Endometrium (tissue), 2 donors: ENCODE measurements around the gene TNFRSF21.
"Not testable (repeated sequence)": the region's sequence is repeated elsewhere in the genome, so short reads cannot be mapped to it uniquely, and the experiment has no call there.

Source experiments
- FAIRE-seq: peaks from 2 replicates; lab custom pipeline; 2012; peaks lifted over from hg19 to GRCh38; lab: Jason Lieb, UNC
- donor health status: control.
- donor health status: control.

Gene TNFRSF21

GRCh38 chr6:47309291-47310130 is at the start of gene TNFRSF21:
Gene TNFRSF21, minus strand, starts transcription at chr6:47309905. Its CDS starts 394 bp downstream, at chr6:47309511.
- FAIRE-seq, result peak; percentile 92

GRCh38 chr6:47358440-47359225 is 48.9 kb upstream of the TNFRSF21 start:
- FAIRE-seq, result no peak

GRCh38 chr6:47357827-47358226 is 48.1 kb upstream of the TNFRSF21 start:
- no peak for FAIRE-seq

GRCh38 chr6:47355496-47355895 is 45.8 kb upstream of the TNFRSF21 start:
- no peak for FAIRE-seq

- FAIRE-seq, result no peak
Measured at GRCh38 chr6:47353871-47354270, 44.2 kb upstream of the TNFRSF21 start.

- no peak for FAIRE-seq
Measured at GRCh38 chr6:47352966-47353365, 43.3 kb upstream of the TNFRSF21 start.

- no peak for FAIRE-seq
Measured at GRCh38 chr6:47352194-47352920, 42.7 kb upstream of the TNFRSF21 start.

GRCh38 chr6:47351621-47352020 is 41.9 kb upstream of the TNFRSF21 start:
- no peak for FAIRE-seq

GRCh38 chr6:47349931-47350330 is 40.2 kb upstream of the TNFRSF21 start:
- FAIRE-seq, result no peak

- no peak for FAIRE-seq
Measured at GRCh38 chr6:47348316-47348863, 38.7 kb upstream of the TNFRSF21 start.

- no peak for FAIRE-seq
Measured at GRCh38 chr6:47345761-47346160, 36.1 kb upstream of the TNFRSF21 start.

GRCh38 chr6:47344022-47344421 is 34.3 kb upstream of the TNFRSF21 start:
- FAIRE-seq, result no peak

GRCh38 chr6:47343600-47343999 is 33.9 kb upstream of the TNFRSF21 start:
- FAIRE-seq, result no peak

- no peak for FAIRE-seq
Measured at GRCh38 chr6:47342824-47343223, 33.1 kb upstream of the TNFRSF21 start.

- FAIRE-seq, result no peak
Measured at GRCh38 chr6:47337519-47337918, 27.8 kb upstream of the TNFRSF21 start.

GRCh38 chr6:47336334-47336733 is 26.6 kb upstream of the TNFRSF21 start:
- no peak for FAIRE-seq

- FAIRE-seq, result no peak
Measured at GRCh38 chr6:47335466-47335865, 25.8 kb upstream of the TNFRSF21 start.

- no peak for FAIRE-seq
Measured at GRCh38 chr6:47334334-47334733, 24.6 kb upstream of the TNFRSF21 start.

- not testable (repeated sequence) for FAIRE-seq
Measured at GRCh38 chr6:47328606-47329005, 18.9 kb upstream of the TNFRSF21 start.

GRCh38 chr6:47328139-47328538 is 18.4 kb upstream of the TNFRSF21 start:
- FAIRE-seq, result not testable (repeated sequence)

GRCh38 chr6:47323887-47324286 is 14.2 kb upstream of the TNFRSF21 start:
- no peak for FAIRE-seq

- no peak for FAIRE-seq
Measured at GRCh38 chr6:47323321-47323720, 13.6 kb upstream of the TNFRSF21 start.
